ENCODE results near the gene KDM2A.

Gene KDM2A

GRCh38 chr11:67262731-67263675 is 143.9 kb downstream of the KDM2A start:
- DNase-seq = peak; percentile 89

DNA sequence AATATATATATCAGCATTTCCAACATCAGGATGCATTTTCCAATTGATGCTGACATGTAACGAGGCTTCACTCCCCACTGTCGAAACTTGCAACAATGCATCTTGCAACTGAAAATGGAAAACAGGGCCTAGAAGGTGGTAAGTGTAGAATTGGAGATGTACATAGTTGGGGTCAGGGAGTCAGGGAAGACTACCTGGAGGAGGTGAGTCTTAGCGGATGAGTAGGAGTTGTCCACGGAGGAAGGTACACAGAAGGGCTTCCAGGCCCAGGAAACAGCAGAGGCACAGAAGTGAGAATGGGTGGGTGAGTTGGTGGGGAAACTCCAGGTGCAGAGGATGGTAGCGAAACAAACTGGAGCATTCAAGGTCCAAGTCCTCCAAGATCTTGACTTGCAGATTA is 145.2 kb downstream of the KDM2A start:
- no peak for DNase-seq

- DNase-seq = no peak
These were observed 146.0 kb downstream of the KDM2A start for GRCh38 chr11:67264877-67265632.

DNA sequence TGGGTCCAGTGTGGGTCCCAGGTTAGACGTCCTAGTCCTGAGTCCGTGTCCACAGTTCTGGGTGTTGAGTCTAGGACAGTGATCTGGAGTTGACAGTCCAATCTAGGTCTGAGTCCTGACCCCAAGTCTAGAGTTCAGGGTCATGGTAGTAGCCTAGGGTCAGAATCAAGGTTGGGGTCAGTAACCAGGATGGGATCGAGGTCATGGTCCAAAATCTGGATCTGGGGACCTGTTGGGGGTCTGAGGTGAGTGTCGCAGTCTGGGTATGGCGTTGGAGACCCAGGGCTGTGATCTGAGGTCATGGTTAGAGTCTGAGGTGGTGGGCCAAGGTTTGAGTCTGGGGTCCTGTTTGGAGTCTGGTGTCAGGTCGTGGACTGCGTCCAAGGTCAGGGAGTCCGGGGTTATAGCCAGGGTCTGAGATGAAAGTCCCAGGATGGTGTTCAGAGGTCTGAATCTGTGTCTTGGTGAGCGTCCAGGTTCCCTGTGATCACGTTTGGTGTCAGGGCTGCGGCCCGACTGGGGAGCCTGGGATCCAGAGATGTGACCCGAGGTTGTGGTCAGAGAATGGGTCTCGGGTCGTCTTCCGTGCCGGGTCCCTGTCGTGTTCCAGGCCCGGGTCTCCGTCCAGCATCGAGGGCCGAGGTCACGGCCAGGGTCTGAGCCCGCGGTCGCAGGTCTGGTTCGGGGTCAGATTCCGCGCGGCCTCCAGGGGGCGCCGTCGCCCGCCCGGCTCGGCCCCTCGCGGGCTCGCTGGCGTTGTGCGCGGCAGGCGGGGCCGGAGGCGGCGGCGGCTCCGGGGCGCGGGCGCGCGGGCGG is 146.8 kb downstream of the KDM2A start:
- peak; percentile 90 for DNase-seq

DNA sequence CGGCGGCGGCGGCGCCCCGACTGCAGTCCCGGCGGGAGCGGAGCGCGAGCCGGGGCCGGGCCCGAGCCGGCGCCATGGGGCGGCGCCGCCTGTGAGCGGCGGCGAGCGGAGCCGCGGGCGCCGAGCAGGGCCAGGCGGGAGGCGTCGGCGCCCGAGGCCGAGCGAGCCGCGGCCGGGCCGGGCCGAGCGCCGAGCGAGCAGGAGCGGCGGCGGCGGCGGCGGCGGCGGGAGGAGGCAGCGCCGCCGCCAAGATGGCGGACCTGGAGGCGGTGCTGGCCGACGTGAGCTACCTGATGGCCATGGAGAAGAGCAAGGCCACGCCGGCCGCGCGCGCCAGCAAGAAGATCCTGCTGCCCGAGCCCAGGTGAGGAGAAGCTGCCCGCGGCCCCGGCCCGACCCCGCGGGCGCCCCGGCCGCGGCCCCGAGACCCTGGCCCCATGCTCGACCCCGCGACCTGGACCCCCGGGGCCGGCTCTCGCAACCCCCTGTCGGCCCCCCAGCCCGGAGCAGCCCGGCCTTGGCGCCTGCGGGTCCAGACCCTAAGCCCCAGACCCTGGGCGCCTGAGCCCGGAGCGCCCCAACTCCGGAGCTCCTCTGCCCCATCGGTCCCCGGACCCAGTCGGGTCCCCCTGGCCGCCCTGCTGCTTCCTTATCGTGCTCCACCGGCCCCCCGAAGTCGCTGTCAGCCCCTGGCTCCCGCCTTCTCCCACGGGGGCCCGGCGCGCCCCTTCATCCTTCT is 147.6 kb downstream of the KDM2A start, which contains the start of gene GRK2:
Gene GRK2, plus strand, starts transcription at position 25 of the 739 bp plus-strand sequence. Its CDS starts 227 bp downstream, at position 252.
- peak; percentile 56 for DNase-seq

DNA sequence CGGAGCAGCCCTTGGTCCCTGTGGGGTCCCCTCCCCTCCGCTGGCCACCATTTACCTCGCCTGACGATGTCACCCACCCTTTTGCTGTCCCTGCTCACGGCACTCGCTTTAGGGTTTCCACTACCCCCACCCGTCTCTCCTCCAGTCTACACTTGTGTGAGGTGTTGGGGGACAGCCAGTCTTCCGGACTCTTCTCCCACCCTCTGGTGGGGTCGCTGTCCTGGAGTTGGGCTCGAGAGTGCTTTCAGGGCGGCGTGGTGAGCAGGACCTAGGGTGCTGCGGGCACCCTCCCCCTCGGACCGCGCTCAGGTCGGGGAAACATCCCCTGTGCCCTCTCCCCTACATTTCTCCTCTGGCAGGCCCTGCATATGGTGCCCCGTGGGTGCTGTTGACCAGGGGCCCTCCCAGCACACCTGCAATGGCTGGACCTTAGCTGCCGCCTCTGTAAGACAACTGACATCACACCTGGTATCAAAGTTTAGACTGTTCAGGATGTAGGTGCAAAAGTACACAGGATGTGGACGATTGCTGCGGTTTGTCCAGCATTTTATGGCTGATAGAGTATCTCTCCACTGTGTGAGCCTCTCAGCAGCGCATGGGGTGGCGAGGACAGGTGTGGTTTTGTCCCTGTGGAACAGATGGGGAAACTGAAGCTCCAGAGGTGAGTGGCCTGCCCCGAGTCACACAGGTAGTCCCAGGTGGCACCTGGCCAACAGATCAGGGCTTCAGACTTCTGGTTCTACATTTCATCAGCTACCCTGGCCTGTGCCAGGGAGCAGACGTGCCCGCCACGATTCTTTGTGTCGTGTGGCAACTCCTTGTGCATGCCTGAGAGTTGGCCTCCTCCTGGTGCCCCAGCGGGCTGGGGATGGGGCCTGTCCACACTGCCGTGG is 148.4 kb downstream of the KDM2A start:
- no peak for DNase-seq

- peak; percentile 96 for DNase-seq
These were observed 149.3 kb downstream of the KDM2A start for GRCh38 chr11:67268081-67268961.

- DNase-seq = no peak
These were observed 149.9 kb downstream of the KDM2A start for GRCh38 chr11:67268962-67269268.

- DNase-seq = peak; percentile 48
These were observed 150.6 kb downstream of the KDM2A start for GRCh38 chr11:67269401-67270255.

- DNase-seq = peak; percentile 56
These were observed 151.5 kb downstream of the KDM2A start for GRCh38 chr11:67270256-67271204.

- no peak for DNase-seq
These were observed 152.1 kb downstream of the KDM2A start for GRCh38 chr11:67271205-67271540.

- DNase-seq = peak; percentile 91
These were observed 152.7 kb downstream of the KDM2A start for GRCh38 chr11:67271541-67272284.

- DNase-seq = peak; percentile 65
These were observed 153.5 kb downstream of the KDM2A start for GRCh38 chr11:67272327-67273259.

- no peak for DNase-seq
These were observed 154.4 kb downstream of the KDM2A start for GRCh38 chr11:67273260-67273990.
